ENCODE results near the gene ZNF213. TPM values are rescaled to one million over a fixed set of nuclear protein-coding genes. Genes with fewer than 3 reads are reported as not detected.

ZNF213 gene
- total RNA-seq, 1 experiment from 2014 or later = 12.3 TPM

GRCh38 chr16:3189869-3190268, 55.0 kb downstream of the ZNF213 start:
- DNase-seq (ENCODE audit: low read depth, low spot score) (no peak), ATAC-seq (no peak)
- Histone ChIP-seq H3K9me3 (ENCODE audit: control insufficient read depth, insufficient read depth, low read depth, low read length) (no peaks in the 10 kb centered on the region), H3K27ac (ENCODE audit: low read length) (0 out of 2 replicates have a peak overlapping the region, but pooled peaks have one; percentile 18), H3K4me3 (ENCODE audit: low read depth in 2 of 2, low read length in 2 of 2) (peak overlapping the region; percentile 77 to 92), H3K4me1 (ENCODE audit: control insufficient read depth, insufficient read depth, low read length) (peaks cover 14% of the 10 kb centered on the region), H3K27me3 (ENCODE audit: control insufficient read depth, insufficient read depth, low read length) (no peaks in the 10 kb centered on the region), H3K36me3 (ENCODE audit: control insufficient read depth, insufficient read depth, low read length) (no peaks in the 10 kb centered on the region)
- ChIA-PET CTCF (no interaction called here), POLR2A (no interaction called here)
- TF ChIP-seq SIN3A (IDR thresholded peaks at IDR 0.05; ENCODE audit: borderline replicate concordance, insufficient read depth, low read depth, low read length) = no peak
- no peak for TF ChIP-seq TCF7L2 (IDR thresholded peaks at IDR 0.05; ENCODE audit: low read depth, low read length)
- TF ChIP-seq CTCF (IDR thresholded peaks at IDR 0.05) = no peak
- TF ChIP-seq POLR2AphosphoS5 (IDR thresholded peaks at IDR 0.05; ENCODE audit: low read depth, low read length) = no peak
- no peak for TF ChIP-seq REST (IDR thresholded peaks at IDR 0.05; ENCODE audit: insufficient read depth in 1 of 2, low read depth in 2 of 2, low read length in 1 of 2)
- no TSS peak for BruUV-seq (replicated peaks)
- in situ Hi-C loops (cut with HindIII; ENCODE audit: low pct_unique_long_range_greater_than_20kb, low sequenced_read_pairs) = no loop called here
- intact Hi-C loops (cut with micrococcal nuclease; ENCODE audit: unreplicated experiment) = no loop called here

GRCh38 chr16:3190949-3191353, 56.1 kb downstream of the ZNF213 start:
- Histone ChIP-seq H3K36me3 (ENCODE audit: control insufficient read depth, insufficient read depth, low read length) (no peaks in the 10 kb centered on the region), H3K27ac (ENCODE audit: low read length) (no peak overlapping the region), H3K4me3 (ENCODE audit: low read depth in 2 of 2, low read length in 2 of 2) (peak overlapping the region; percentile 77 to 92), H3K4me1 (ENCODE audit: control insufficient read depth, insufficient read depth, low read length) (peaks cover 14% of the 10 kb centered on the region), H3K27me3 (ENCODE audit: control insufficient read depth, insufficient read depth, low read length) (no peaks in the 10 kb centered on the region), H3K9me3 (ENCODE audit: control insufficient read depth, insufficient read depth, low read depth, low read length) (no peaks in the 10 kb centered on the region)
- in situ Hi-C loops (cut with HindIII; ENCODE audit: low pct_unique_long_range_greater_than_20kb, low sequenced_read_pairs) = no loop called here
- no peak for ATAC-seq
- intact Hi-C loops (cut with micrococcal nuclease; ENCODE audit: unreplicated experiment) = no loop called here
- TF ChIP-seq SIN3A (IDR thresholded peaks at IDR 0.05; ENCODE audit: borderline replicate concordance, insufficient read depth, low read depth, low read length) (no peak), CTCF (IDR thresholded peaks at IDR 0.05) (no peak), REST (IDR thresholded peaks at IDR 0.05; ENCODE audit: insufficient read depth in 1 of 2, low read depth in 2 of 2, low read length in 1 of 2) (no peak), TCF7L2 (IDR thresholded peaks at IDR 0.05; ENCODE audit: low read depth, low read length) (no peak), POLR2AphosphoS5 (IDR thresholded peaks at IDR 0.05; ENCODE audit: low read depth, low read length) (no peak)
- POLR2A ChIA-PET = no interaction called here
- no TSS peak for BruUV-seq (replicated peaks)
- peak; percentile 38 for DNase-seq (ENCODE audit: low read depth, low spot score)
- CTCF ChIA-PET = no interaction called here

Other genes starting within 250 kb of the ZNF213 start
- gene FLYWCH1, start 223.1 kb upstream of the ZNF213 start, total RNA-seq (2021; ENCODE audit: unreplicated experiment) = 67.9 TPM
- gene KREMEN2, start 170.8 kb upstream of the ZNF213 start, total RNA-seq (2021; ENCODE audit: unreplicated experiment) = 10.8 TPM
- 51.8 TPM for gene PAQR4, start 165.7 kb upstream of the ZNF213 start, total RNA-seq (2021; ENCODE audit: unreplicated experiment)
- 105 TPM for gene PKMYT1, start 154.6 kb upstream of the ZNF213 start, total RNA-seq (2021; ENCODE audit: unreplicated experiment)
- 1.6 TPM for gene CLDN9, start 122.1 kb upstream of the ZNF213 start, total RNA-seq (2021; ENCODE audit: unreplicated experiment)
- gene CLDN6, start 116.8 kb upstream of the ZNF213 start, total RNA-seq (2021; ENCODE audit: unreplicated experiment) = 1.2 TPM
- 156 TPM for gene TNFRSF12A, start 114.7 kb upstream of the ZNF213 start, total RNA-seq (2021; ENCODE audit: unreplicated experiment)
- 67.3 TPM for gene HCFC1R1, start 111.1 kb upstream of the ZNF213 start, total RNA-seq (2021; ENCODE audit: unreplicated experiment)
- gene THOC6, start 111.0 kb upstream of the ZNF213 start, total RNA-seq (2021; ENCODE audit: unreplicated experiment) = 56.7 TPM
- 0.21 TPM for gene BICDL2, start 98.1 kb upstream of the ZNF213 start, total RNA-seq (2021; ENCODE audit: unreplicated experiment)
- gene MMP25, start 88.5 kb upstream of the ZNF213 start, total RNA-seq (2021; ENCODE audit: unreplicated experiment) = 0.67 TPM
- gene IL32, start 69.4 kb upstream of the ZNF213 start, total RNA-seq (2021; ENCODE audit: unreplicated experiment) = 17.1 TPM
- 0.21 TPM for gene ZSCAN10, start 35.7 kb upstream of the ZNF213 start, total RNA-seq (2021; ENCODE audit: unreplicated experiment)
- 18.3 TPM for gene ZNF205, start 22.4 kb upstream of the ZNF213 start, total RNA-seq (2021; ENCODE audit: unreplicated experiment)
- gene OR1F1, start 53.2 kb downstream of the ZNF213 start, total RNA-seq (2021; ENCODE audit: unreplicated experiment) = 0.26 TPM
- gene ZNF200, start 100.1 kb downstream of the ZNF213 start, total RNA-seq (2021; ENCODE audit: unreplicated experiment) = 12.4 TPM
- gene MEFV, start 121.6 kb downstream of the ZNF213 start, total RNA-seq (2021; ENCODE audit: unreplicated experiment) = 0.46 TPM
- 53.5 TPM for gene ZNF263, start 148.5 kb downstream of the ZNF213 start, total RNA-seq (2021; ENCODE audit: unreplicated experiment)
- gene TIGD7, start 170.4 kb downstream of the ZNF213 start, total RNA-seq (2021; ENCODE audit: unreplicated experiment) = 4.5 TPM
- gene ZNF75A, start 170.5 kb downstream of the ZNF213 start, total RNA-seq (2021; ENCODE audit: unreplicated experiment) = 24.5 TPM
- gene OR2C1, start 220.9 kb downstream of the ZNF213 start, total RNA-seq (2021; ENCODE audit: unreplicated experiment) = not detected

Measured in Panc1 (cell line).